ENCODE data around the gene MUC2.

The MUC2 gene

GRCh38 chr11:1081601-1082311 is 7.1 kb downstream of the MUC2 start:
- no peak for TF ChIP-seq CTCF (IDR thresholded peaks at IDR 0.05; ENCODE audit: insufficient read depth, low read length, missing control alignments)
- DNase-seq (ENCODE audit: low read depth, low spot score): no peak
- POLR2A ChIA-PET: no interaction called here
- CTCF ChIA-PET: no interaction called here
- no peak overlapping the region for H3K4me3 ChIP-seq (ENCODE audit: low read depth, low read length)

- no peak for TF ChIP-seq CTCF (IDR thresholded peaks at IDR 0.05; ENCODE audit: insufficient read depth, low read length, missing control alignments)
- POLR2A ChIA-PET: no interaction called here
- no peak for DNase-seq (ENCODE audit: low read depth, low spot score)
- no peak overlapping the region for H3K4me3 ChIP-seq (ENCODE audit: low read depth, low read length)
- CTCF ChIA-PET: no interaction called here
These were observed 7.7 kb downstream of the MUC2 start for GRCh38 chr11:1082346-1082727.

GRCh38 chr11:1082728-1083620 is 8.3 kb downstream of the MUC2 start:
- POLR2A ChIA-PET: no interaction called here
- H3K4me3 ChIP-seq (ENCODE audit: low read depth, low read length): no peak overlapping the region
- CTCF ChIA-PET: no interaction called here
- no peak for TF ChIP-seq CTCF (IDR thresholded peaks at IDR 0.05; ENCODE audit: insufficient read depth, low read length, missing control alignments)
- DNase-seq (ENCODE audit: low read depth, low spot score): no peak

- H3K4me3 ChIP-seq (ENCODE audit: low read depth, low read length): no peak overlapping the region
- TF ChIP-seq CTCF (IDR thresholded peaks at IDR 0.05; ENCODE audit: insufficient read depth, low read length, missing control alignments): no peak
- POLR2A ChIA-PET: no interaction called here
- CTCF ChIA-PET: no interaction called here
- no peak for DNase-seq (ENCODE audit: low read depth, low spot score)
These were observed 9.2 kb downstream of the MUC2 start for GRCh38 chr11:1083621-1084551.

- no peak overlapping the region for H3K4me3 ChIP-seq (ENCODE audit: low read depth, low read length)
- ChIA-PET CTCF (no interaction called here), POLR2A (no interaction called here)
- DNase-seq (ENCODE audit: low read depth, low spot score): no peak
- no peak for TF ChIP-seq CTCF (IDR thresholded peaks at IDR 0.05; ENCODE audit: insufficient read depth, low read length, missing control alignments)
These were observed 10.1 kb downstream of the MUC2 start for GRCh38 chr11:1084561-1085439.

All from AG04449 (cell line).